ENCODE results near the gene MAD1L1.

The MAD1L1 gene

DNA sequence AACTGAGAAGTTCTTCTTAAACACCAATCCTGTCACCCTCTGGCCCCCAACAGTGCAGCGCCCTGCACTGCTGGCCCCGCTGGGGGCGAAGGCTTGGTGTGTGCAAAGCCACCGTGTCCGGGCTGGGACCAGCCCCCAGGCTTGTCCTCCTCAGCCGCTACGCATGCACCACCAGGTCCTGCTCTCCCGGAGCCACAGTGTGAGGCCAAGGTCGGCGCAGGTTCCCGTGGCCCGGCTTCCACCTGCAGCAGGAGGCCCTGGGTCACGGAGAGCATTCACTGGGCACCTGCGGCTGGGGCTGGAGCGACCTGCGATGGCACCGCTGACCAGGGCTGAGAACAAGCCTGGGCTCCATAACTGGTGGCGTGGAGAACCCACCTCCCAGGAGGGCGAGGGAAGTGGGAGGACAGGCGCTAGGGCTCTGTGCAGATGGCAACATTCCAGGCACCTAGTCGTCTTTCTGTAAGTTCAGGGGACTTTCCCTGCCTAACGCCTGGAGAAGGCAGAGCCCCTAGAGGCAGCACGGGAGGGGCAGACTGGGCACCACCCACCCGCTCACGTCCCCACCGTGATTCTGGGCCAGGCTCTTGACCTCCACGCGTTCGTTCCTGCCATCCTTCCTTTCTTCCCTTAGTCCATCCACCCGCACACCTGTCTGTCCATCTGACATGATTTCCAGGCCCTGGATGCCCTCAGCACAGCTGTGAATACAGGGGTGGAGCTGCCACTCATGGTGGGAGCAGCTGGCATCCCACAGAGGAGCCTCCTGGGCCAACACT is 291.1 kb downstream of the MAD1L1 start (continued):
- TF ChIP-seq CSDC2 (CRISPR knock-in tag; IDR thresholded peaks at IDR 0.05) (no peak), ZNF565 (CRISPR knock-in tag; conservative IDR thresholded peaks at IDR 0.05; ENCODE audit: low read depth) (no peak), RARB (CRISPR knock-in tag; IDR thresholded peaks at IDR 0.05) (no peak), PPARA (CRISPR knock-in tag; IDR thresholded peaks at IDR 0.05; ENCODE audit: borderline replicate concordance) (no peak), ISL1 (CRISPR knock-in tag; IDR thresholded peaks at IDR 0.05) (no peak), OSR1 (CRISPR knock-in tag; IDR thresholded peaks at IDR 0.05) (no peak), ZNF70 (CRISPR knock-in tag; IDR thresholded peaks at IDR 0.05) (no peak)
- TF ChIP-seq, protein P1, sequence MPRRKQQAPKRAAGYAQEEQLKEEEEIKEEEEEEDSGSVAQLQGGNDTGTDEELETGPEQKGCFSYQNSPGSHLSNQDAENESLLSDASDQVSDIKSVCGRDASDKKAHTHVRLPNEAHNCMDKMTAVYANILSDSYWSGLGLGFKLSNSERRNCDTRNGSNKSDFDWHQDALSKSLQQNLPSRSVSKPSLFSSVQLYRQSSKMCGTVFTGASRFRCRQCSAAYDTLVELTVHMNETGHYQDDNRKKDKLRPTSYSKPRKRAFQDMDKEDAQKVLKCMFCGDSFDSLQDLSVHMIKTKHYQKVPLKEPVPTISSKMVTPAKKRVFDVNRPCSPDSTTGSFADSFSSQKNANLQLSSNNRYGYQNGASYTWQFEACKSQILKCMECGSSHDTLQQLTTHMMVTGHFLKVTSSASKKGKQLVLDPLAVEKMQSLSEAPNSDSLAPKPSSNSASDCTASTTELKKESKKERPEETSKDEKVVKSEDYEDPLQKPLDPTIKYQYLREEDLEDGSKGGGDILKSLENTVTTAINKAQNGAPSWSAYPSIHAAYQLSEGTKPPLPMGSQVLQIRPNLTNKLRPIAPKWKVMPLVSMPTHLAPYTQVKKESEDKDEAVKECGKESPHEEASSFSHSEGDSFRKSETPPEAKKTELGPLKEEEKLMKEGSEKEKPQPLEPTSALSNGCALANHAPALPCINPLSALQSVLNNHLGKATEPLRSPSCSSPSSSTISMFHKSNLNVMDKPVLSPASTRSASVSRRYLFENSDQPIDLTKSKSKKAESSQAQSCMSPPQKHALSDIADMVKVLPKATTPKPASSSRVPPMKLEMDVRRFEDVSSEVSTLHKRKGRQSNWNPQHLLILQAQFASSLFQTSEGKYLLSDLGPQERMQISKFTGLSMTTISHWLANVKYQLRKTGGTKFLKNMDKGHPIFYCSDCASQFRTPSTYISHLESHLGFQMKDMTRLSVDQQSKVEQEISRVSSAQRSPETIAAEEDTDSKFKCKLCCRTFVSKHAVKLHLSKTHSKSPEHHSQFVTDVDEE (CRISPR knock-in tag; IDR thresholded peaks at IDR 0.05) = no peak

DNA sequence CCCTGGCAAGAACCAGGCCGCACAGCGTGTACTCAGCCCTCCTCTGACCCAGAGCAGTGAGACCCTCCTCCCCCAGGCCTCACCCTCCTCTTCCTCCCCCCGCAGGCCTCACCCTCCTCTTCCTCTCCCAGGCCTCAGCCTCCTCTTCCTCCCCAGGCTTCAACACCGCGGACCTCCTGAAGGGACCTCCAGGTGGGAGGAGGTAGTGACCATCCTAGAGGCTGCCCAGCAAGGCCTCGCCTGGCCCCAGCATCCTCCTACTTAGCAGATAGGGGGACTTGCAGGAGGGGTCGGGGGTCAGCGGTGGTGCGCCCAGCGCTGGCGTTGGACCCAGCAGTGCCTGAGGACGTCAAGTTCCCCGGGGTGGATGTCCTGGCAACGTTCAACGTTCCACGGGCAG is 291.9 kb downstream of the MAD1L1 start:
- no peak for ATAC-seq

DNA sequence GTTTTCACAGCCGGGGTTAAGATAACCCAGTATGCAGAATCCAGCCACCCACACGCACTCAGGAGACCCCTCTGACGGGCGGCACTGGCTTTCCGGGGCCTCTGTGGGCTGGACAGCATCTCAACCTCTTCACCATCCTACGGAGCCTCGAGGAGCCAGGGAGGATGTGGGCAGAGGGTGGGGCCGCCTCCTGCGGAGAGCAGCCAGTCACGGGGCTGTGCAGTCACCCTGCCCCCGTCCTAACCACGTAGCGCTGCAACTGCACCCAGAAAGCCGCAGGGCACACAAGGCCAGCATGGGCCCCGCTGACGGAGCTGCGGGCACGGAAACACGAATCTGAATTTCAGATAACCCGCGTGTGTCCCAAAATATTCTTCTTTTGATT is 292.4 kb downstream of the MAD1L1 start:
- no peak for ATAC-seq
- TF ChIP-seq ZNF8 (CRISPR knock-in tag; IDR thresholded peaks at IDR 0.05) = no peak
- no peak for TF ChIP-seq ZFP30 (CRISPR knock-in tag; IDR thresholded peaks at IDR 0.05)
- no peak for TF ChIP-seq TCF4 (CRISPR knock-in tag; IDR thresholded peaks at IDR 0.05; ENCODE audit: borderline replicate concordance)
- TF ChIP-seq CSDC2 (CRISPR knock-in tag; IDR thresholded peaks at IDR 0.05) = no peak
- TF ChIP-seq, protein P1 (CRISPR knock-in tag; IDR thresholded peaks at IDR 0.05) = no peak

More for the DNA sequence above, 291.9 kb downstream of the MAD1L1 start:
- TF ChIP-seq, protein P2, sequence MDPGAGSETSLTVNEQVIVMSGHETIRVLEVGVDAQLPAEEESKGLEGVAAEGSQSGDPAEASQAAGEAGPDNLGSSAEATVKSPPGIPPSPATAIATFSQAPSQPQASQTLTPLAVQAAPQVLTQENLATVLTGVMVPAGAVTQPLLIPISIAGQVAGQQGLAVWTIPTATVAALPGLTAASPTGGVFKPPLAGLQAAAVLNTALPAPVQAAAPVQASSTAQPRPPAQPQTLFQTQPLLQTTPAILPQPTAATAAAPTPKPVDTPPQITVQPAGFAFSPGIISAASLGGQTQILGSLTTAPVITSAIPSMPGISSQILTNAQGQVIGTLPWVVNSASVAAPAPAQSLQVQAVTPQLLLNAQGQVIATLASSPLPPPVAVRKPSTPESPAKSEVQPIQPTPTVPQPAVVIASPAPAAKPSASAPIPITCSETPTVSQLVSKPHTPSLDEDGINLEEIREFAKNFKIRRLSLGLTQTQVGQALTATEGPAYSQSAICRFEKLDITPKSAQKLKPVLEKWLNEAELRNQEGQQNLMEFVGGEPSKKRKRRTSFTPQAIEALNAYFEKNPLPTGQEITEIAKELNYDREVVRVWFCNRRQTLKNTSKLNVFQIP (CRISPR knock-in tag; IDR thresholded peaks at IDR 0.05; ENCODE audit: borderline replicate concordance, low read depth) = no peak
- TF ChIP-seq ISL1 (CRISPR knock-in tag; IDR thresholded peaks at IDR 0.05) = no peak
- no peak for TF ChIP-seq BACH2 (CRISPR knock-in tag; IDR thresholded peaks at IDR 0.05; ENCODE audit: borderline replicate concordance)
- TF ChIP-seq SNAI2 (CRISPR knock-in tag; IDR thresholded peaks at IDR 0.05) = no peak

DNA sequence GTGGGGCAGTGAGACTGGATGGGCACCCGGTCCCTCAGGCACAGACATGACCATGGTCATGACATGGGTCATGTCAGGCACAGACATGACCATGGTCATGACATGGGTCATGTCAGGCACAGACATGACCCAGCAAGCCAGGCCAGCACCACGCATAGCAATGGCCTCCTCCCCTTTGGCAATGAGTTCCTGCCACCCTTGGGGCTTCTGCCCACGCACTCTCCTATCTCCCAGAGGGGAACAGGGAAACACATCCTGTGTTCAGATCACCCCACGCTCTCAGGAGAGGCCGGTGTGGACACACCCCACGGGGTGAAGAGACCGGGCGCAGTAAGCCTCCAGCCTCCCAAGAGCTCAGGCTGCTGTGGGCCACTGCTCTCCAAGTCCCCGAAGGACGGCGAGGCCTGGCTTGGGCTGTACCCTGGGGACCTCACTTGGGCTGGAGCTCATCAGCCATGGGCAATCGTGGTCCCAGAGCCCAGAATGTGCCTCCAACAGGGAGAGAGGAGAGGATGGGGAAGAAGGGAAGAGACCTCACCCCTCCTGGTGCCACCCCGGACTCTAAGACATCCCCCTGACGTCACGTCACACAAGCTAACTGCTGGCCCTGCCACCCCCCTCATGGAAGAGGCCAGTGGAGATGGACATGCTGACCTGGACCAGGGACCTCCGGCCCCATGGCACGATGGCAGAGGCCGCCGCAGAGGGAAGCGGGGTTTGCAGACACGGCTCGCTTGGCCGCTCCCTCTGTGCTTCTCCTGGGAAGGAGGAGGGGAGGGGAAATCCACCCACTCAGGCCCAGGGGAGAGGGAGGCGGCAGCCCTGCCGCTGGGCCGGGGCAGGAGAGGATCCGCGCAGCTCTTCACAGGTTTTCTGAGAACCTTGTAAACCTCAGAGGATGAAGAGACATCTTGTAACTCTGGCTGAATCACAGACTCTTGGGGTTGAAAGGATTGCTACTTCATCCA is 293.0 kb downstream of the MAD1L1 start:
- no peak for ATAC-seq
- TF ChIP-seq, protein P3, sequence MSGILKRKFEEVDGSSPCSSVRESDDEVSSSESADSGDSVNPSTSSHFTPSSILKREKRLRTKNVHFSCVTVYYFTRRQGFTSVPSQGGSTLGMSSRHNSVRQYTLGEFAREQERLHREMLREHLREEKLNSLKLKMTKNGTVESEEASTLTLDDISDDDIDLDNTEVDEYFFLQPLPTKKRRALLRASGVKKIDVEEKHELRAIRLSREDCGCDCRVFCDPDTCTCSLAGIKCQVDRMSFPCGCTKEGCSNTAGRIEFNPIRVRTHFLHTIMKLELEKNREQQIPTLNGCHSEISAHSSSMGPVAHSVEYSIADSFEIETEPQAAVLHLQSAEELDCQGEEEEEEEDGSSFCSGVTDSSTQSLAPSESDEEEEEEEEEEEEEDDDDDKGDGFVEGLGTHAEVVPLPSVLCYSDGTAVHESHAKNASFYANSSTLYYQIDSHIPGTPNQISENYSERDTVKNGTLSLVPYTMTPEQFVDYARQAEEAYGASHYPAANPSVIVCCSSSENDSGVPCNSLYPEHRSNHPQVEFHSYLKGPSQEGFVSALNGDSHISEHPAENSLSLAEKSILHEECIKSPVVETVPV (CRISPR knock-in tag; IDR thresholded peaks at IDR 0.05) = no peak
- TF ChIP-seq TOX (CRISPR knock-in tag; IDR thresholded peaks at IDR 0.05; ENCODE audit: borderline replicate concordance) = no peak
- TF ChIP-seq, protein P4, sequence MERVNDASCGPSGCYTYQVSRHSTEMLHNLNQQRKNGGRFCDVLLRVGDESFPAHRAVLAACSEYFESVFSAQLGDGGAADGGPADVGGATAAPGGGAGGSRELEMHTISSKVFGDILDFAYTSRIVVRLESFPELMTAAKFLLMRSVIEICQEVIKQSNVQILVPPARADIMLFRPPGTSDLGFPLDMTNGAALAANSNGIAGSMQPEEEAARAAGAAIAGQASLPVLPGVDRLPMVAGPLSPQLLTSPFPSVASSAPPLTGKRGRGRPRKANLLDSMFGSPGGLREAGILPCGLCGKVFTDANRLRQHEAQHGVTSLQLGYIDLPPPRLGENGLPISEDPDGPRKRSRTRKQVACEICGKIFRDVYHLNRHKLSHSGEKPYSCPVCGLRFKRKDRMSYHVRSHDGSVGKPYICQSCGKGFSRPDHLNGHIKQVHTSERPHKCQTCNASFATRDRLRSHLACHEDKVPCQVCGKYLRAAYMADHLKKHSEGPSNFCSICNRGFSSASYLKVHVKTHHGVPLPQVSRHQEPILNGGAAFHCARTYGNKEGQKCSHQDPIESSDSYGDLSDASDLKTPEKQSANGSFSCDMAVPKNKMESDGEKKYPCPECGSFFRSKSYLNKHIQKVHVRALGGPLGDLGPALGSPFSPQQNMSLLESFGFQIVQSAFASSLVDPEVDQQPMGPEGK (CRISPR knock-in tag; IDR thresholded peaks at IDR 0.05; ENCODE audit: borderline replicate concordance) = no peak

Measured in SK-N-SH treated with all-trans-retinoic acid at 6 μM for 48 hours (cell line).